Ovary (tissue), 3 donors: ENCODE data around the gene FBXW8.

ENCODE experiments used
- POLR2A ChIP-seq: fragments of 450-650 bp; IDR thresholded peaks from one replicate; pipeline ENCODE4 v1.6.1; 2017; ENCODE audit warnings: antibody characterized with exemption, mild to moderate bottlenecking, moderate library complexity
- TF ChIP-seq, protein P1 (sequence below), 3 donors: fragments of 450-650 bp in 2 of 3; fragments of 200-600 bp in 1 of 3; IDR thresholded peaks; one replicate each; pipeline versions ENCODE4 v1.5.1 to v1.8.0; 2016 to 2022; ENCODE audit warnings: antibody characterized with exemption in 3 of 3, mild to moderate bottlenecking in 1 of 3
- donor health status: DM: no; HTN: no; CAD: no.

- TF ChIP-seq, protein P1, sequence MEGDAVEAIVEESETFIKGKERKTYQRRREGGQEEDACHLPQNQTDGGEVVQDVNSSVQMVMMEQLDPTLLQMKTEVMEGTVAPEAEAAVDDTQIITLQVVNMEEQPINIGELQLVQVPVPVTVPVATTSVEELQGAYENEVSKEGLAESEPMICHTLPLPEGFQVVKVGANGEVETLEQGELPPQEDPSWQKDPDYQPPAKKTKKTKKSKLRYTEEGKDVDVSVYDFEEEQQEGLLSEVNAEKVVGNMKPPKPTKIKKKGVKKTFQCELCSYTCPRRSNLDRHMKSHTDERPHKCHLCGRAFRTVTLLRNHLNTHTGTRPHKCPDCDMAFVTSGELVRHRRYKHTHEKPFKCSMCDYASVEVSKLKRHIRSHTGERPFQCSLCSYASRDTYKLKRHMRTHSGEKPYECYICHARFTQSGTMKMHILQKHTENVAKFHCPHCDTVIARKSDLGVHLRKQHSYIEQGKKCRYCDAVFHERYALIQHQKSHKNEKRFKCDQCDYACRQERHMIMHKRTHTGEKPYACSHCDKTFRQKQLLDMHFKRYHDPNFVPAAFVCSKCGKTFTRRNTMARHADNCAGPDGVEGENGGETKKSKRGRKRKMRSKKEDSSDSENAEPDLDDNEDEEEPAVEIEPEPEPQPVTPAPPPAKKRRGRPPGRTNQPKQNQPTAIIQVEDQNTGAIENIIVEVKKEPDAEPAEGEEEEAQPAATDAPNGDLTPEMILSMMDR (IDR thresholded peaks at IDR 0.05), result no peak
- TF ChIP-seq POLR2A, result no peak
Observed at GRCh38 chr12:117072736-117073490, 162.2 kb downstream of the FBXW8 start.
